Sigmoid colon (tissue), 4 donors: ENCODE data around the gene ATP1A2.

Source experiments
- CTCF ChIP-seq, 4 experiments: fragments of 450-650 bp in 3 of 4; fragments of 200-600 bp in 1 of 4; IDR thresholded peaks; one replicate each; pipeline ENCODE4 v1.5.1; 2016 to 2019; ENCODE audit warnings: antibody characterized with exemption in 4 of 4, mild to moderate bottlenecking in 3 of 4, moderate library complexity in 2 of 4
- POLR2A ChIP-seq, 2 donors: fragments of 450-650 bp; IDR thresholded peaks; one replicate each; pipeline ENCODE4 v1.6.1; 2016; ENCODE audit warnings: antibody characterized with exemption in 2 of 2, mild to moderate bottlenecking in 2 of 2, moderate library complexity in 2 of 2
- POLR2AphosphoS5 ChIP-seq, 4 donors: sonication (generic); formaldehyde crosslinking; IDR thresholded peaks; one replicate each; pipeline ENCODE4 v1.6.1; 2017; ENCODE audit warnings: antibody characterized with exemption in 4 of 4

DNA sequence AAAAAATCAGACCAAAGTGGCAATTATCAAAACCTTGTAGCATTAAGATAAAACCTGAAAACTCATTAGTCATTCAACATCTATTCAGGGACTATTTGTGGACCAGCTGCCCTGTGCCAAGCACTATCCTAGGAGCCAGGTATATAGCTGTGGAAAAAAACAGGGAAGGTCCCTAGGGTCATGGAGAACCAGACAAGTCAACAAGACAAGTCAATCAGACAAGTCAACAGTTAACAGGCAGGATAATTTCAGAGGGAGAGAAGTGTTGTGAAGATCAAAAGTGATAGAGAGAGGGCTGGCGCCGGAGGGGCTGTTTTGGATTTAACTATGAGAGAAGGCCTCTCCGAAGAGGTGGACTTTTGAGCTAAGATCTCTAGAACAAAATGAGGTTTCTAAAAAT is 32.6 kb downstream of the ATP1A2 start:
- TF ChIP-seq POLR2AphosphoS5 (IDR thresholded peaks at IDR 0.05) (no peak), CTCF (IDR thresholded peaks at IDR 0.05) (no peak), POLR2A (IDR thresholded peaks at IDR 0.05) (no peak)
